Measurements from ENCODE around the gene C20orf173.
"Not testable (repeated sequence)": the region's sequence is repeated elsewhere in the genome, so short reads cannot be mapped to it uniquely, and the experiment has no call there.

C20orf173 gene

GRCh38 chr20:35527122-35527769 lies 2.2 kb downstream of the C20orf173 start:
- H3K27me3 Mint-ChIP-seq (ENCODE audit: low read depth, poor library complexity): peaks cover 12% of the 10 kb centered on the region
- peaks cover 11% of the 10 kb centered on the region for H3K9me3 Mint-ChIP-seq
- no peak overlapping the region for H3K27ac Mint-ChIP-seq
- DNase-seq: no peak
- peaks cover 5% of the 10 kb centered on the region for H3K4me1 Mint-ChIP-seq
- no peaks in the 10 kb centered on the region for H3K36me3 Mint-ChIP-seq (ENCODE audit: low read depth)
- no peak overlapping the region for H3K4me3 Mint-ChIP-seq
- no peak for TF ChIP-seq CTCF (IDR thresholded peaks at IDR 0.05)

- Mint-ChIP-seq H3K4me1 (peaks cover 5% of the 10 kb centered on the region), H3K27ac (no peak overlapping the region), H3K36me3 (ENCODE audit: low read depth) (no peaks in the 10 kb centered on the region), H3K4me3 (no peak overlapping the region), H3K27me3 (ENCODE audit: low read depth, poor library complexity) (peaks cover 13% of the 10 kb centered on the region), H3K9me3 (peaks cover 11% of the 10 kb centered on the region)
- TF ChIP-seq CTCF (IDR thresholded peaks at IDR 0.05): no peak
- no peak for DNase-seq
Observed at GRCh38 chr20:35525639-35526038, 3.8 kb downstream of the C20orf173 start.

- peaks cover 5% of the 10 kb centered on the region for H3K4me1 Mint-ChIP-seq
- peaks cover 13% of the 10 kb centered on the region for H3K27me3 Mint-ChIP-seq (ENCODE audit: low read depth, poor library complexity)
- H3K4me3 Mint-ChIP-seq: no peak overlapping the region
- no peak overlapping the region for H3K27ac Mint-ChIP-seq
- peak; percentile 36 for TF ChIP-seq CTCF (IDR thresholded peaks at IDR 0.05)
- no peaks in the 10 kb centered on the region for H3K36me3 Mint-ChIP-seq (ENCODE audit: low read depth)
- peaks cover 11% of the 10 kb centered on the region for H3K9me3 Mint-ChIP-seq
- peak; percentile 25 for DNase-seq
Observed at GRCh38 chr20:35523298-35523888, 6.1 kb downstream of the C20orf173 start.

GRCh38 chr20:35518955-35519354 lies 10.5 kb downstream of the C20orf173 start:
- Mint-ChIP-seq H3K27me3 (ENCODE audit: low read depth, poor library complexity) (peaks cover 10% of the 10 kb centered on the region), H3K4me3 (no peak overlapping the region), H3K27ac (no peak overlapping the region), H3K9me3 (no peaks in the 10 kb centered on the region), H3K36me3 (ENCODE audit: low read depth) (no peaks in the 10 kb centered on the region), H3K4me1 (no peaks in the 10 kb centered on the region)
- TF ChIP-seq CTCF (IDR thresholded peaks at IDR 0.05): no peak
- DNase-seq: no peak

- DNase-seq; H3K36me3 Mint-ChIP-seq (ENCODE audit: low read depth); H3K4me3 Mint-ChIP-seq; H3K27me3 Mint-ChIP-seq (ENCODE audit: low read depth, poor library complexity); H3K27ac Mint-ChIP-seq; H3K9me3 Mint-ChIP-seq; H3K4me1 Mint-ChIP-seq: not testable (repeated sequence)
Observed at GRCh38 chr20:35517767-35518166, 11.7 kb downstream of the C20orf173 start.

GRCh38 chr20:35517125-35517524 lies 12.3 kb downstream of the C20orf173 start:
- peaks cover 4% of the 10 kb centered on the region for H3K27me3 Mint-ChIP-seq (ENCODE audit: low read depth, poor library complexity)
- TF ChIP-seq CTCF (IDR thresholded peaks at IDR 0.05): no peak
- H3K27ac Mint-ChIP-seq: peak overlapping the region; percentile 20
- peaks cover 3% of the 10 kb centered on the region for H3K36me3 Mint-ChIP-seq (ENCODE audit: low read depth)
- H3K4me1 Mint-ChIP-seq: no peaks in the 10 kb centered on the region
- DNase-seq: no peak
- no peaks in the 10 kb centered on the region for H3K9me3 Mint-ChIP-seq
- no peak overlapping the region for H3K4me3 Mint-ChIP-seq

Data from nephron progenitor cell (in vitro differentiated cells).